Stimulated activated naive CD8-positive, alpha-beta T cell treated with anti-CD3 and anti-CD28 coated beads, Interleukin-15, Interleukin-2, amounts not matched to agents 100 ng/mL and 50 ng/mL, for 24 hours (primary cell): ENCODE measurements around the gene MOB2.

ENCODE experiments used
- H3K27ac Mint-ChIP-seq: one replicate; pipeline ENCODE4 v1.8.0; 2021; ENCODE audit warnings: mild to moderate bottlenecking, mixed read lengths
- H3K27me3 Mint-ChIP-seq: one replicate; pipeline ENCODE4 v1.8.0; 2021; ENCODE audit warnings: mixed read lengths
- H3K36me3 Mint-ChIP-seq: one replicate; pipeline ENCODE4 v1.8.0; 2021; ENCODE audit warnings: low read depth, mixed read lengths
- H3K4me1 Mint-ChIP-seq: one replicate; pipeline ENCODE4 v1.8.0; 2021; ENCODE audit warnings: low read depth, mixed read lengths
- H3K4me3 Mint-ChIP-seq: one replicate; pipeline ENCODE4 v1.8.0; 2021; ENCODE audit warnings: mild to moderate bottlenecking, mixed read lengths
- H3K9me3 Mint-ChIP-seq: one replicate; pipeline ENCODE4 v1.8.0; 2021; ENCODE audit warnings: mixed read lengths

MOB2 gene

DNA sequence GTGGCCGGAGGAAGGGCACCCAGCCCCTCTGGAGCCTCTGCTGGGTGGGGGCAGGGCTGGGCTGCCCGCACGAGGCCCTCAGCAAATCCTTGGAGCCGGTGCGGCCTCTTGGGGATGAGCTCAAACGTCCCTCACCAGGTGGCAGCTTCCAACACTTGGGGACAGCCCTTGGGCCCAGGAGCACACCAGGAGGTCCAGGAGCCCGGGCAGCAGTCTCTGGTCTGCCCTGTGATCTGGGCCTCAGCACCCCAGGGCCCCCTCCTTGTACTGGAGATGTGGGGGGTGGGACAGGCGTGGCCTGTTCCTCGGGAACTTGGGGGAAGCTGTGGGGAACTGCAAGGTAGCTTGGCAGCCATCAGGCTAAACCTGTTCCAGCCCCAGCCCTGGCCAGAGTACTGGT lies 40.0 kb downstream of the MOB2 start:
- Mint-ChIP-seq H3K4me1 (no peaks in the 10 kb centered on the region), H3K9me3 (no peaks in the 10 kb centered on the region), H3K4me3 (no peak overlapping the region), H3K36me3 (no peaks in the 10 kb centered on the region), H3K27me3 (no peaks in the 10 kb centered on the region), H3K27ac (no peak overlapping the region)

DNA sequence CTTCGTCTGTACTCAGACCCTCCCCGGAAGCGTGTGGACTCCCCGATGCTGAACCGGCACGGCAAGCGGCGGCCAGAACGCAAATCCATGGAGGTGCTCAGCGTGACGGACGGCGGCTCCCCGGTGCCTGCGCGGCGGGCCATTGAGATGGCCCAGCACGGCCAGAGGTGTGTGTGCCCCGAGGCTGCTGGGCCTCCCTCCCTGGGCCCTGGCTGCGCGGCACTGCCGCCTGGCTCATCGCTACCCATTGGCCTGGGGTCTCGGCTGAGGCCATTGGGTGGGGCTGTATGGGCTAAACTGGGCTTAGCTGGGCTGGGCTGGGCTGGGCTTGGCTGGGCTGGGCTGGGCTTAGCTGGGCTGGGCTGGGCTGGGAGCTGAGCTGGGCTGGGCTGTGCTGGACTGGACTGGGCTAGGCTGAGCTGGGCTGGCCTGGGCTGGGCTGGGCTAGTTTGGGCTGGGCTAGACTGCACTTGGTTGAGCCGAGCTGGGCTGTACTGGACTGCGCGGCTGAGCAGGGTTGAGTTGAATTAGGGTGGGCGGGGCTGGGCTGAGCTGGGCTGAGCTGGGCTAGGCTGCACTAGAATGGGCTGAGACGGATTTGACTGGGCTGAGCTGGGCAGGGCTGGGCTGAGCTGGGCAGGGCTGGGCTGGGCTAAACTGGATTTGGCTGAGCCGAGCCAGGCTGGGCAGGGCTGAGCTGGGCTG lies 40.7 kb downstream of the MOB2 start:
- H3K4me1 Mint-ChIP-seq = no peaks in the 10 kb centered on the region
- no peaks in the 10 kb centered on the region for H3K9me3 Mint-ChIP-seq
- no peak overlapping the region for H3K27ac Mint-ChIP-seq
- H3K27me3 Mint-ChIP-seq = no peaks in the 10 kb centered on the region
- no peaks in the 10 kb centered on the region for H3K36me3 Mint-ChIP-seq
- H3K4me3 Mint-ChIP-seq = no peak overlapping the region

DNA sequence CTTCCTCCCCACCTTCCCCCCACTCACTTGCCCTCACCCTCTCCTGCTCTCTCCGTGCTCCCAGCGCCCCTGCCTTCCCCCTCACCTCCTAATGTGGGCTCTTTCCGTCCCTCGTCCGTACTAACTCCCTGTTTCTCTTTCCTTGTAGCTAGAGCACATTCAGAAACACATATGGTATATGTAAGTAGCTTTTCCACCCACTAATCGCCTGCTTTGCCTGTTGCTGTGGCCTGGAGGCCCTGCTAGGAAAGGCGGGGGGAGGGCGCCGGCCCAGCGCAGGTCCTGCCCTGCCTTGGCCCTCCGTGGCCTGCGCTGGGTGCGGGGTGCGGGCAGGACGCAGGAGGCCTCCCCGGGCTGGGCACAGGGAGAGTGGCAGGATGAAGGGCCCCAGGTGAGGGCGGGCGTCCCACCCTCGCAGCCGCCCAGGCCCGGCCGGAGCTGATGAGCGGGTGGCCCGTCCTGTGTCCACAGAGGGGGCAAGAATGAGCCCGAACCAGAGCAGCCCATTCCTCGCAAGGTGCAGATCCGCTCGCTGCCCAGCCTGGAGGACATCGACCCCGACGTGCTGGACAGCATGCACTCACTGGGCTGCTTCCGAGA lies 41.7 kb downstream of the MOB2 start:
- H3K4me1 Mint-ChIP-seq = no peaks in the 10 kb centered on the region
- no peaks in the 10 kb centered on the region for H3K27me3 Mint-ChIP-seq
- H3K4me3 Mint-ChIP-seq = no peak overlapping the region
- H3K36me3 Mint-ChIP-seq = no peaks in the 10 kb centered on the region
- no peaks in the 10 kb centered on the region for H3K9me3 Mint-ChIP-seq
- H3K27ac Mint-ChIP-seq = no peak overlapping the region

DNA sequence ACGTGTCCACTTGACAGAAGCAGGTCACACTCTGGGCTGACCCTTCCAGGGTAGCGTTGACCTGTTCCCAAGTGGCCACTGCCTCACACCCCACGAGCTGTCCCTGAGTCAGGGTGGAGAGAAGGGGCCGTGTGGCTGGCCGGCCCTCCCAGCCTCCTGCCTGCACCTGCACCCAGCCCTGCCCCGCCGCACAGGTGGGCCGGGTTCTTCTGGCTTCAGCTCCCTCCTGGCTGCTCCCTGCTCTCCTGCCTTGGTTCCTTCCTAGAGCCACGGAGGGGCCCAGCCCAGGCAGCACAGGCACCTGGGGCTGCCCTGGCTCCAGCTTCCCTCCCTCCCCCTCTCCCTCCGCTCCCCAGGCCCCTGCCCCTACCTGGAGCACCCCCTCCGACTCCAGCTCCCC lies 42.3 kb downstream of the MOB2 start:
- Mint-ChIP-seq H3K36me3 (no peaks in the 10 kb centered on the region), H3K4me1 (no peaks in the 10 kb centered on the region)

DNA sequence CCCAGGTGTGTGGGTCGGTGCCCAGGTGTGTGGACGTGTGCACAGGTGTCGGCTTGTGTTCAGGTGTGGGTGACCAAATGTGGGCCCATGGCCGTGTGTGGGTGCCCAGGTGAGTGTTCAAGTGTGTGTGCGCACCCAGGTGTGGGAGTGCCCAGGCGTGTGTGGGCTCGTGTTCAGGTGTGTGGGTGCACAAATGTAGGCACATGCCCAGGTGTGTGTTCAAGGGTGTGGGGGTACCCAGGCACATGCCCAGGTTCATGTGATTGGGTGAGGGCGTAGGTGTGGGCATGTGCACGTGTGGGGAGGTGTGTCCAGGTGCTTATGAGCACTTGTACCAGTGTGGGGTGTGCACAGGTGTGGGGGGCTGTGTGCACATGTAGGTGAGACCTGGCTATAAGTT lies 42.8 kb downstream of the MOB2 start:
- H3K4me1 Mint-ChIP-seq = no peaks in the 10 kb centered on the region
- H3K9me3 Mint-ChIP-seq = no peaks in the 10 kb centered on the region
- no peaks in the 10 kb centered on the region for H3K27me3 Mint-ChIP-seq
- peak overlapping the region; percentile 16 for H3K27ac Mint-ChIP-seq
- no peaks in the 10 kb centered on the region for H3K36me3 Mint-ChIP-seq
- H3K4me3 Mint-ChIP-seq = no peak overlapping the region

More for the DNA sequence above, 42.3 kb downstream of the MOB2 start:
- no peaks in the 10 kb centered on the region for H3K27me3 Mint-ChIP-seq
- no peaks in the 10 kb centered on the region for H3K9me3 Mint-ChIP-seq
- no peak overlapping the region for H3K27ac Mint-ChIP-seq
- no peak overlapping the region for H3K4me3 Mint-ChIP-seq

GRCh38 chr11:1442807-1443366 lies 43.7 kb downstream of the MOB2 start:
- Mint-ChIP-seq H3K27me3 (no peaks in the 10 kb centered on the region), H3K4me3 (no peak overlapping the region), H3K27ac (no peak overlapping the region), H3K4me1 (no peaks in the 10 kb centered on the region), H3K9me3 (no peaks in the 10 kb centered on the region), H3K36me3 (no peaks in the 10 kb centered on the region)

- no peaks in the 10 kb centered on the region for H3K4me1 Mint-ChIP-seq
- H3K4me3 Mint-ChIP-seq = no peak overlapping the region
- H3K27me3 Mint-ChIP-seq = no peaks in the 10 kb centered on the region
- no peaks in the 10 kb centered on the region for H3K36me3 Mint-ChIP-seq
- no peaks in the 10 kb centered on the region for H3K9me3 Mint-ChIP-seq
- H3K27ac Mint-ChIP-seq = no peak overlapping the region
These were observed 44.4 kb downstream of the MOB2 start for GRCh38 chr11:1442163-1442562.

GRCh38 chr11:1440496-1440895 lies 46.1 kb downstream of the MOB2 start:
- H3K4me1 Mint-ChIP-seq = no peaks in the 10 kb centered on the region
- H3K27me3 Mint-ChIP-seq = no peaks in the 10 kb centered on the region
- H3K36me3 Mint-ChIP-seq = no peaks in the 10 kb centered on the region
- no peak overlapping the region for H3K4me3 Mint-ChIP-seq
- no peak overlapping the region for H3K27ac Mint-ChIP-seq
- H3K9me3 Mint-ChIP-seq = no peaks in the 10 kb centered on the region

DNA sequence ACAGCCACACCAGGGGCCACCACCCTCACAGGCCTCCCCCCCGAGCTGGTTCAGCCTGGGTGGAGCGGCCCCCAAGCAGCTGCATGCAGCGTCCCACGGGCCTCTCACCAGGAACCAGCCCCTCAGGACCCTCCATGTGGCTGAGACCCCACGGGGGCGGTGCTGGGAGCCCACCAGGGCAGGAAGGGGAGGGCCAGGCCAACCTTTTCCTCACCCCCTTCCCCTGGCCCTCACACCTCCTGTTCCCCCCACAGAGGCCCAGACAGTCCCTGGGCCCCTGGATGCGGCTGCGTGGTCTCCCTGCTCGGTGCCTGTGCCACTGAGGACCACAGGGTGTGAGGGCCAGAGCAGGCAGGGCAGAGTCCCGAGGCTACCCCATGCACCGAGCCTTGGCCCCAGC lies 46.5 kb downstream of the MOB2 start:
- no peaks in the 10 kb centered on the region for H3K4me1 Mint-ChIP-seq
- H3K9me3 Mint-ChIP-seq = no peaks in the 10 kb centered on the region
- H3K27me3 Mint-ChIP-seq = no peaks in the 10 kb centered on the region
- no peak overlapping the region for H3K4me3 Mint-ChIP-seq
- H3K27ac Mint-ChIP-seq = no peak overlapping the region
- no peaks in the 10 kb centered on the region for H3K36me3 Mint-ChIP-seq

DNA sequence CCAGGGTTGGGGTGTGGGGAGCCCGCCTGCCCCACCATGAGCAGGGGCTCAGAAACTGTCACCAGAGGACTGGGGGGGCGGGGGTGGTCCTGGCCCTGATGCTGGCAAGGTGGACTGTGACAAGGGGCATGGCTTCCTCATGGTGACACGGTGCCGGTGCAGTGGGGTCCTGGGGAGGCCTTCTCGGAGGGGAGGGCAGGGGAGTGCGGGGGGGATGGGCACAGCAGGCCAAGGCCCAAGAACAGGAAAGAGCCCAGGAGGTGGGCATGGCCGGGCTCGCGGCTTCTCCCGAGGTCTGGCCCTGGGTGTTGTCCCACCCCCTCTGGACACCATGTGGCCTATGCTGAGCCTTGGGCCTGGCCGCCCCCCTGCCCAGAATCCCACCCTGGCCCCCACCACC lies 47.2 kb downstream of the MOB2 start:
- Mint-ChIP-seq H3K9me3 (no peaks in the 10 kb centered on the region), H3K36me3 (no peaks in the 10 kb centered on the region), H3K4me1 (no peaks in the 10 kb centered on the region), H3K27me3 (no peaks in the 10 kb centered on the region), H3K4me3 (no peak overlapping the region), H3K27ac (no peak overlapping the region)

- Mint-ChIP-seq H3K4me1 (no peaks in the 10 kb centered on the region), H3K9me3 (no peaks in the 10 kb centered on the region), H3K27ac (no peak overlapping the region), H3K36me3 (no peaks in the 10 kb centered on the region), H3K4me3 (no peak overlapping the region), H3K27me3 (no peaks in the 10 kb centered on the region)
These were observed 47.6 kb downstream of the MOB2 start for GRCh38 chr11:1438967-1439330.

GRCh38 chr11:1438261-1438966 lies 48.2 kb downstream of the MOB2 start:
- no peaks in the 10 kb centered on the region for H3K4me1 Mint-ChIP-seq
- no peak overlapping the region for H3K27ac Mint-ChIP-seq
- H3K27me3 Mint-ChIP-seq = no peaks in the 10 kb centered on the region
- H3K9me3 Mint-ChIP-seq = no peaks in the 10 kb centered on the region
- H3K4me3 Mint-ChIP-seq = no peak overlapping the region
- no peaks in the 10 kb centered on the region for H3K36me3 Mint-ChIP-seq

DNA sequence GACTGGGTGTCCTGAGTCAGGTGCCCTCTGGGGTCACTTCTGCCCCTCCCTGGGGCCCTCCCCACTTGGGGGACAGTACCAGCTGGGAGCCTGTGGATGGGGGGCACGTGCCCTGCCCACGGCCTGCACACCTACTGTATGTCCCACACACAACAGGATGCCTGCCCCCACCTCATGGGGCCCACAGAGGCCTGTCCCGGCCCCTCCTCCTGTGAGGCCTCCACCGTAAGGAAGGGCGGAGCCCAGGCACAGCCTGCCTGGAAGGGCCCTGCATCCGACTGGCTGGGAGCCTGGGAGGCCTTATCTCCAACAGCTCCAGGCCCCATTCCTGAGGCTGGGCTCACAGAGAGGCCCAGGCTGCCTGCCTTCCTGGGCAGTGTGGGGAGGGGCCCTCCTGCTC lies 49.1 kb downstream of the MOB2 start:
- Mint-ChIP-seq H3K4me1 (no peaks in the 10 kb centered on the region), H3K4me3 (no peak overlapping the region), H3K9me3 (no peaks in the 10 kb centered on the region), H3K27ac (no peak overlapping the region), H3K36me3 (no peaks in the 10 kb centered on the region), H3K27me3 (no peaks in the 10 kb centered on the region)

GRCh38 chr11:1436468-1437039 lies 50.0 kb downstream of the MOB2 start:
- Mint-ChIP-seq H3K4me1 (no peaks in the 10 kb centered on the region), H3K4me3 (no peak overlapping the region), H3K27ac (no peak overlapping the region), H3K27me3 (no peaks in the 10 kb centered on the region), H3K9me3 (no peaks in the 10 kb centered on the region), H3K36me3 (no peaks in the 10 kb centered on the region)

DNA sequence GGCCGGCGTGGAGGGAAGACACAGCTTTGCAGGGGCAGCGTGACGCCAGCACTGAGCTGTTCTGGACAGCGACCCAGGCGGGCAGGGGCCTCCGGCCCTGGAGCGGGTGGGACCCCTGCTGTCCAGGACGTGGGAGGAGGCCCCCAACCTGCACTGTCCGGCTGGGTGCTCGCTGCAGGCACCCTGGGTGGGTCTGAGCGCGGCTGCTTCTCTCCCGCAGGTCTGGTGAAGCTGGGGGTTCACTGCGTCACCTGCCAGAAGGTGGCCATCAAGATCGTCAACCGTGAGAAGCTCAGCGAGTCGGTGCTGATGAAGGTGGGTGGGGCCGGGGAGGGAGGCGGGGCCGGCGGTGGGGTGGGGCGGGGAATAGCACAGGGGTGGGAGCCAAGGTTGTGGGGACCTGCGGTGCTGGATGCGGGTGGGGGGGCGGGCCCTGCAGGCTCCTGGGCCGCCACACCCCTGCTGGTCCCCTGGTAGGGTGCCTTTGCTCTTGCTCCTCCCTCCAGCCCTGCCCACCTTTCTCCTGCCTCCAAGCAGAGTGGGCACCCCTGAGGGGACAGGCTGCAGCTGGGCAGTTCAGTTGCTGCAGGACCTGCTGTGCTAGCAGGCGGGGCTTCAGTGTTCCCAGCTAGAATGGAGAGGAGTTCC lies 50.6 kb downstream of the MOB2 start:
- Mint-ChIP-seq H3K4me3 (no peak overlapping the region), H3K4me1 (no peaks in the 10 kb centered on the region), H3K9me3 (no peaks in the 10 kb centered on the region), H3K27me3 (no peaks in the 10 kb centered on the region), H3K27ac (no peak overlapping the region), H3K36me3 (no peaks in the 10 kb centered on the region)
